Ishikawa (cell line): ENCODE measurements around the gene ENG.

Experiments used
- CEBPB ChIP-seq: IDR thresholded peaks from 2 replicates; pipeline ENCODE4 v1.6.1; 2012
- CREB1 ChIP-seq: IDR thresholded peaks from 2 replicates; pipeline ENCODE4 v1.6.1; 2012; ENCODE audit warnings: low read depth
- EGR1 ChIP-seq: IDR thresholded peaks from 2 replicates; pipeline ENCODE4 v1.6.1; 2012
- EP300 ChIP-seq: IDR thresholded peaks from 2 replicates; pipeline ENCODE4 v1.6.1; 2012; ENCODE audit warnings: borderline replicate concordance
- FOXM1 ChIP-seq: IDR thresholded peaks from 2 replicates; pipeline ENCODE4 v1.6.1; 2012; ENCODE audit warnings: low read depth, borderline replicate concordance
- NFIC ChIP-seq: IDR thresholded peaks from 2 replicates; pipeline ENCODE4 v1.6.1; 2012
- RAD21 ChIP-seq: IDR thresholded peaks from 2 replicates; pipeline ENCODE4 v1.6.1; 2012; ENCODE audit warnings: low read depth
- TAF1 ChIP-seq: IDR thresholded peaks from 2 replicates; pipeline ENCODE4 v1.6.1; 2012; ENCODE audit warnings: low read depth, mild to moderate bottlenecking
- TCF12 ChIP-seq: IDR thresholded peaks from 2 replicates; pipeline ENCODE4 v1.6.1; 2012; ENCODE audit warnings: low read depth
- TEAD4 ChIP-seq: IDR thresholded peaks from 2 replicates; pipeline ENCODE4 v1.6.1; 2012
- YY1 ChIP-seq: IDR thresholded peaks from 2 replicates; pipeline ENCODE4 v1.6.1; 2012; ENCODE audit warnings: low read depth
- ZBTB7A ChIP-seq: IDR thresholded peaks from 2 replicates; pipeline ENCODE4 v1.6.1; 2012; ENCODE audit warnings: low read depth
- TF ChIP-seq, protein P1 (sequence below): IDR thresholded peaks from 2 replicates; pipeline ENCODE4 v1.6.1; 2012; ENCODE audit warnings: low read depth, mild to moderate bottlenecking
- TF ChIP-seq, protein P2 (sequence below): IDR thresholded peaks from 2 replicates; pipeline ENCODE4 v1.6.1; 2012
- TF ChIP-seq, protein P3 (sequence below): IDR thresholded peaks from 2 replicates; pipeline ENCODE4 v1.6.1; 2012

Gene ENG

GRCh38 chr9:127854184-127854806, at the start of gene ENG:
Gene ENG (minus strand): TSS chr9:127854658. CDS start chr9:127854355, 303 bp downstream.
- no peak for TF ChIP-seq FOXM1
- TF ChIP-seq TCF12 = no peak
- no peak for TF ChIP-seq RAD21
- TF ChIP-seq ZBTB7A = no peak
- no peak for TF ChIP-seq TEAD4
- no peak for TF ChIP-seq TAF1
- no peak for TF ChIP-seq NFIC
- no peak for TF ChIP-seq EP300
- TF ChIP-seq YY1 = no peak

DNA sequence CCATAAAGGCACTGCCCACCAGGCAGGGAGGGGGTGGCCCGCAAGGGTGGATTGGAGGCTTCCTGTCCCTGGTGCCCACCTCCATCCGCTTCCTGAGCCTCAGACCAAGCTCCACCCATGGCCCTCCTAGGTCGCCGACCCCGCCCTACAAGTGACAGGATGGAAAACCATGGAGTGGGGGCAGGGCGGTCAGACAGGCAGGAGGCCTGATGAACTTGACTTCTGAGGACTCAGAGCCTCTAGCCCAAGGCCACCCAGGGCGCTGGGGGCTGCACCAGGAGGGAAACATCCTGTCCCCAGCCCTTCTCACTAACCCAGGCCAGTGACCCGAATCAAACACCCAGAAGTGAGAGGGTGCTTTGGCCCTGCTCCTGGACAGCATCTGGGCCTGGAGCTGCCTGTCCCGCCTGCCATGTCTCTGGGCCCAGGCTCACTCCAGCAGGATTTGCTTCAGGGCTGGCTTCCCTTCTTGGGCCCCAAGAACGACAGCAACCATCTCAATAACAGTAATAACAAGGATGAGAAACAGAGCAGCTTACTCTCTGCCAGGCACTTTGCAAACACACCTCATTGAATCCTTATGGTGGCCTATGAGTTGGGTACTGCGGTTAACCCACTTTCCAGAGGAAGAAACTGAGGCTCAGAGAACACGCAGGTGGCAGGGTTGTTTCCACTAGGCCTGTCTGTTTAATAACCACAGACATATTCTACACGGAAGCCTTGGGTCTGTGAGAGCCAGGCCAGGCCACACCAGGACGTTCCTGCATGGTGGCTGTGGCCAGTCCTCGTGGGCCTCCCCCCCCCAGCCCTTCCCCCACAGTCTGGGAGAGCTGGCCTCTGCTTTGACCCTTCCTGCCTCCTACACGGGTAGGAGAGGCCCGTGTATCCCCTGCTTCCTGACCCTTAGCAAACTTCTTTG, 49.4 kb upstream of the ENG start:
- TF ChIP-seq CEBPB (no peak), TCF12 (no peak), RAD21 (no peak), ZBTB7A (no peak), TEAD4 (no peak), YY1 (no peak), EGR1 (no peak), FOXM1 (no peak), NFIC (no peak), EP300 (no peak; the same call in 1 of the 2 replicates)
- TF ChIP-seq, protein P1, sequence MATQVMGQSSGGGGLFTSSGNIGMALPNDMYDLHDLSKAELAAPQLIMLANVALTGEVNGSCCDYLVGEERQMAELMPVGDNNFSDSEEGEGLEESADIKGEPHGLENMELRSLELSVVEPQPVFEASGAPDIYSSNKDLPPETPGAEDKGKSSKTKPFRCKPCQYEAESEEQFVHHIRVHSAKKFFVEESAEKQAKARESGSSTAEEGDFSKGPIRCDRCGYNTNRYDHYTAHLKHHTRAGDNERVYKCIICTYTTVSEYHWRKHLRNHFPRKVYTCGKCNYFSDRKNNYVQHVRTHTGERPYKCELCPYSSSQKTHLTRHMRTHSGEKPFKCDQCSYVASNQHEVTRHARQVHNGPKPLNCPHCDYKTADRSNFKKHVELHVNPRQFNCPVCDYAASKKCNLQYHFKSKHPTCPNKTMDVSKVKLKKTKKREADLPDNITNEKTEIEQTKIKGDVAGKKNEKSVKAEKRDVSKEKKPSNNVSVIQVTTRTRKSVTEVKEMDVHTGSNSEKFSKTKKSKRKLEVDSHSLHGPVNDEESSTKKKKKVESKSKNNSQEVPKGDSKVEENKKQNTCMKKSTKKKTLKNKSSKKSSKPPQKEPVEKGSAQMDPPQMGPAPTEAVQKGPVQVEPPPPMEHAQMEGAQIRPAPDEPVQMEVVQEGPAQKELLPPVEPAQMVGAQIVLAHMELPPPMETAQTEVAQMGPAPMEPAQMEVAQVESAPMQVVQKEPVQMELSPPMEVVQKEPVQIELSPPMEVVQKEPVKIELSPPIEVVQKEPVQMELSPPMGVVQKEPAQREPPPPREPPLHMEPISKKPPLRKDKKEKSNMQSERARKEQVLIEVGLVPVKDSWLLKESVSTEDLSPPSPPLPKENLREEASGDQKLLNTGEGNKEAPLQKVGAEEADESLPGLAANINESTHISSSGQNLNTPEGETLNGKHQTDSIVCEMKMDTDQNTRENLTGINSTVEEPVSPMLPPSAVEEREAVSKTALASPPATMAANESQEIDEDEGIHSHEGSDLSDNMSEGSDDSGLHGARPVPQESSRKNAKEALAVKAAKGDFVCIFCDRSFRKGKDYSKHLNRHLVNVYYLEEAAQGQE = no peak
- TF ChIP-seq, protein P2, sequence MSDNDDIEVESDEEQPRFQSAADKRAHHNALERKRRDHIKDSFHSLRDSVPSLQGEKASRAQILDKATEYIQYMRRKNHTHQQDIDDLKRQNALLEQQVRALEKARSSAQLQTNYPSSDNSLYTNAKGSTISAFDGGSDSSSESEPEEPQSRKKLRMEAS = no peak

- no peak for TF ChIP-seq TEAD4
- peak; percentile 42; the same call in 1 of the 2 replicates for TF ChIP-seq EGR1
- TF ChIP-seq ZBTB7A = peak; percentile 88
- 0 out of 2 replicates have a peak, but pooled peaks have one; percentile 31 for TF ChIP-seq TAF1
These were observed 44.9 kb upstream of the ENG start, which contains the start of gene ST6GALNAC6 for GRCh38 chr9:127899128-127899943. Gene ST6GALNAC6 (minus strand): TSS chr9:127899603. CDS start chr9:127897981, 1,622 bp downstream.

DNA sequence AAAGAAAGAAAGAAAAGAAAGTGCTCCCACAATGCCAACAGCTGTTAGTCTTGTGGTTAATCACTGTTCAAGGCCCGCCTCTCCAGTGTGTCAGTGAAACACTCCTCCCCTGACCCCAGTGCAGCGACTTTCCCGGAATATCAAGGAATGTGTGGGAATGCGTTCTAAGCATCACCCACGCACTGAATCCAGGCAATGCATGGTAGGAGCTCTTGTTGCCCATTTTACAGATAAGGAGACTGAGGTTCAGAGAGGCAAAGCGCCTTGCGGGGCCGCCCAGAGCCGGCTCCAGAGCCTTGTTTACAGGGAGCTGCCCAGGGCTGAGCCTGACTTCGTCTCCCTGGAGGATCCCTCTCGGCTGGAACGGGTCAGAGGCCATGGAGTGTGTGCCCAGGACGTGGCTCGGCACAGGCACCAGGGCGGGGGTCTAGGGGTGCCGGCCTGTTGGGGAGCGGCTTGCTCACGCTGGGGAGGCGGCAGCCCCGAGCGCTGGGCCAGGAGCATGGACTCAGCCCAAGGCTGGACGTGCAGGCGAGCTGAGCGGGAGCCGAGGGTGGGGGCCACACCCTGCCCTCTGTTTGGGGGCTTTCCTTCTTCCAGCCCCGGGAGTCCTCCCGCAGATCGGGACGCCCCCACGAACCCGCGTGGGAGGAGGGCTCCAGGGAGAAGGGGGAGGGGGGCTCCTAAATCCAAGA, 44.1 kb upstream of the ENG start:
- no peak for TF ChIP-seq CEBPB
- no peak for TF ChIP-seq TAF1
- TF ChIP-seq, protein P2 = no peak; the same call in 1 of the 2 replicates
- TF ChIP-seq, protein P1 = no peak
- no peak for TF ChIP-seq TEAD4
- no peak for TF ChIP-seq CREB1
- TF ChIP-seq EP300 = no peak
- no peak for TF ChIP-seq YY1
- no peak for TF ChIP-seq NFIC
- TF ChIP-seq ZBTB7A = no peak
- TF ChIP-seq EGR1 = no peak
- no peak for TF ChIP-seq TCF12

- TF ChIP-seq, protein P2 = no peak
- TF ChIP-seq YY1 (no peak), NFIC (no peak), TAF1 (no peak; the same call in 1 of the 2 replicates), ZBTB7A (no peak), TCF12 (no peak), EGR1 (no peak), RAD21 (no peak), CEBPB (no peak), TEAD4 (no peak), EP300 (no peak), CREB1 (no peak), FOXM1 (no peak)
- TF ChIP-seq, protein P1 = no peak
- TF ChIP-seq, protein P3, sequence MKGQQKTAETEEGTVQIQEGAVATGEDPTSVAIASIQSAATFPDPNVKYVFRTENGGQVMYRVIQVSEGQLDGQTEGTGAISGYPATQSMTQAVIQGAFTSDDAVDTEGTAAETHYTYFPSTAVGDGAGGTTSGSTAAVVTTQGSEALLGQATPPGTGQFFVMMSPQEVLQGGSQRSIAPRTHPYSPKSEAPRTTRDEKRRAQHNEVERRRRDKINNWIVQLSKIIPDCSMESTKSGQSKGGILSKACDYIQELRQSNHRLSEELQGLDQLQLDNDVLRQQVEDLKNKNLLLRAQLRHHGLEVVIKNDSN = no peak
These were observed 42.8 kb upstream of the ENG start for GRCh38 chr9:127897193-127897692.
